OCI-LY1 (cell line): Measurements from ENCODE around the gene CLIP2.

ENCODE experiments used
- EZH2 ChIP-seq: fragments of 200-600 bp; sonication (generic), shearing (Covaris generic); IDR thresholded peaks from 2 replicates; pipeline ENCODE4 v1.8.0; 2017; ENCODE audit warnings: borderline replicate concordance, mixed run types, mild to moderate bottlenecking, antibody characterized with exemption, low read length, moderate library complexity, mixed read lengths
- TF ChIP-seq, protein P1 (sequence below): fragments of 200-600 bp; sonication (generic), shearing (Covaris generic); IDR thresholded peaks from 2 replicates; pipeline ENCODE4 v1.5.1; 2017; ENCODE audit warnings: mild to moderate bottlenecking, antibody characterized with exemption, low read length, moderate library complexity, mixed read lengths

DNA sequence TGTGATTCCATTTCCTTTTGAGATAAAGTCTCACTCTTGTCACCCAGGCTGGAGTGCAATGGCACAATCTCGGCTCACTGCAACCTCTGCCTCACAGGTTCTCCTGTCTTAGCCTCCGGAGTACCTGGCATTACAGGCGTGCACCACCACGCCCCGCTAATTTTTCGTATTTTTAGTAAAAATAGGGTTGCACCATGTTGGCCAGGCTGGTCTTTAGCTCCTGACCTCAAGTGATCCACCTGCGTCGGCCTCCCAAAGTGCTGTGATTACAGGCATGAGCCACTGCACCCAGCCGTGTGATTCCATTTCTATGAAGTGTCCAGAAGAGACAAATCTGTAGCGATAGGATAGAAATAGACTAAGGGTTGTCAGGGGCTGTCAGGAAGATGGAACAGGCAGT is 60.4 kb downstream of the CLIP2 start:
- TF ChIP-seq, protein P1, sequence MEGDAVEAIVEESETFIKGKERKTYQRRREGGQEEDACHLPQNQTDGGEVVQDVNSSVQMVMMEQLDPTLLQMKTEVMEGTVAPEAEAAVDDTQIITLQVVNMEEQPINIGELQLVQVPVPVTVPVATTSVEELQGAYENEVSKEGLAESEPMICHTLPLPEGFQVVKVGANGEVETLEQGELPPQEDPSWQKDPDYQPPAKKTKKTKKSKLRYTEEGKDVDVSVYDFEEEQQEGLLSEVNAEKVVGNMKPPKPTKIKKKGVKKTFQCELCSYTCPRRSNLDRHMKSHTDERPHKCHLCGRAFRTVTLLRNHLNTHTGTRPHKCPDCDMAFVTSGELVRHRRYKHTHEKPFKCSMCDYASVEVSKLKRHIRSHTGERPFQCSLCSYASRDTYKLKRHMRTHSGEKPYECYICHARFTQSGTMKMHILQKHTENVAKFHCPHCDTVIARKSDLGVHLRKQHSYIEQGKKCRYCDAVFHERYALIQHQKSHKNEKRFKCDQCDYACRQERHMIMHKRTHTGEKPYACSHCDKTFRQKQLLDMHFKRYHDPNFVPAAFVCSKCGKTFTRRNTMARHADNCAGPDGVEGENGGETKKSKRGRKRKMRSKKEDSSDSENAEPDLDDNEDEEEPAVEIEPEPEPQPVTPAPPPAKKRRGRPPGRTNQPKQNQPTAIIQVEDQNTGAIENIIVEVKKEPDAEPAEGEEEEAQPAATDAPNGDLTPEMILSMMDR: no peak
- no peak for TF ChIP-seq EZH2
